NCI-H2029 treated with DMSO at 0.1 percent for 48 hours (cell line): Measurements from ENCODE around the gene FNDC5.

Source experiments
- DNase-seq: peaks from one replicate; lab custom pipeline; 2025; lab: John Stamatoyannopoulos, UW

The FNDC5 gene

GRCh38 chr1:32813941-32814739 lies 56.6 kb downstream of the FNDC5 start:
- DNase-seq = no peak
